Measurements from ENCODE around the gene C6orf136. TPM values are rescaled to one million over a fixed set of nuclear protein-coding genes. Genes with fewer than 3 reads are reported as not detected.
A peak's percentile ranks its signal among the peaks of the same experiment; 100 is the strongest.

C6orf136 gene
- total and polyA plus RNA-seq, 9 of the 15 experiments (the other 6 are each of a cell fraction or from before 2014, with no cell fraction given) = 14.1 to 63.1 (median 18.4) TPM

- TF ChIP-seq ILK (tag; IDR thresholded peaks at IDR 0.05; ENCODE audit: borderline replicate concordance, low read depth) (no peak), KLF10 (CRISPR knock-in tag; IDR thresholded peaks at IDR 0.05) (no peak), FOXK2 (conservative IDR thresholded peaks at IDR 0.05 in 1 of 2, IDR thresholded peaks at IDR 0.05 in 1 of 2; ENCODE audit: low read depth in 2 of 2) (no peak), RCOR1 (IDR thresholded peaks at IDR 0.05; ENCODE audit: borderline replicate concordance in 1 of 2, low read depth in 2 of 2, low read length in 2 of 2) (no peak), SIN3B (IDR thresholded peaks at IDR 0.05; ENCODE audit: low read depth) (no peak), NR3C1 (CRISPR knock-in tag; IDR thresholded peaks at IDR 0.05) (no peak), TAL1 (IDR thresholded peaks at IDR 0.05) (no peak), ZNF518B (CRISPR knock-in tag; IDR thresholded peaks at IDR 0.05) (no peak), HIVEP1 (CRISPR knock-in tag; IDR thresholded peaks at IDR 0.05) (no peak), MAZ (CRISPR knock-in tag; conservative IDR thresholded peaks at IDR 0.05 in 1 of 2, IDR thresholded peaks at IDR 0.05 in 1 of 2) (peak in 1 of 2 experiments; percentile 61; a peak in 2 of 4 replicates), ZNF445 (CRISPR knock-in tag; IDR thresholded peaks at IDR 0.05; ENCODE audit: low read depth) (no peak), ZNF699 (CRISPR knock-in tag; IDR thresholded peaks at IDR 0.05; ENCODE audit: insufficient replicate concordance) (no peak), RBM15 (IDR thresholded peaks at IDR 0.05; ENCODE audit: insufficient read depth, low read length) (no peak), XRCC5 (IDR thresholded peaks at IDR 0.05; ENCODE audit: low read depth, low read length) (no peak), CREB3 (tag; conservative IDR thresholded peaks at IDR 0.05; ENCODE audit: low read depth) (no peak), ARHGAP35 (IDR thresholded peaks at IDR 0.05; ENCODE audit: partially characterized antibody) (no peak), POLR3G (IDR thresholded peaks at IDR 0.05; ENCODE audit: extremely low read depth, insufficient read length, insufficient replicate concordance) (no peak), CHCHD3 (CRISPR knock-in tag; IDR thresholded peaks at IDR 0.05) (no peak), KLF16 (IDR thresholded peaks at IDR 0.05) (no peak), ARNT (IDR thresholded peaks at IDR 0.05) (peak in 1 of 2 experiments; percentile 67; a peak in 1 of 4 replicates), ZNF41 (CRISPR knock-in tag; conservative IDR thresholded peaks at IDR 0.05) (no peak)
- TF ChIP-seq, protein P1, sequence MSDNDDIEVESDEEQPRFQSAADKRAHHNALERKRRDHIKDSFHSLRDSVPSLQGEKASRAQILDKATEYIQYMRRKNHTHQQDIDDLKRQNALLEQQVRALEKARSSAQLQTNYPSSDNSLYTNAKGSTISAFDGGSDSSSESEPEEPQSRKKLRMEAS (CRISPR knock-in tag; IDR thresholded peaks at IDR 0.05) = no peak
- TF ChIP-seq, protein P2, sequence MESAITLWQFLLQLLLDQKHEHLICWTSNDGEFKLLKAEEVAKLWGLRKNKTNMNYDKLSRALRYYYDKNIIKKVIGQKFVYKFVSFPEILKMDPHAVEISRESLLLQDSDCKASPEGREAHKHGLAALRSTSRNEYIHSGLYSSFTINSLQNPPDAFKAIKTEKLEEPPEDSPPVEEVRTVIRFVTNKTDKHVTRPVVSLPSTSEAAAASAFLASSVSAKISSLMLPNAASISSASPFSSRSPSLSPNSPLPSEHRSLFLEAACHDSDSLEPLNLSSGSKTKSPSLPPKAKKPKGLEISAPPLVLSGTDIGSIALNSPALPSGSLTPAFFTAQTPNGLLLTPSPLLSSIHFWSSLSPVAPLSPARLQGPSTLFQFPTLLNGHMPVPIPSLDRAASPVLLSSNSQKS (CRISPR knock-in tag; IDR thresholded peaks at IDR 0.05) = no peak
Measured at GRCh38 chr6:30686009-30686907, 39.3 kb downstream of the C6orf136 start, which contains the start of gene PPP1R18 (continued).

All from K562 (cell line).